Muscle layer of colon (tissue), 2 donors: Measurements from ENCODE around the gene MEIOSIN.
"Not testable (repeated sequence)": the region's sequence is repeated elsewhere in the genome, so short reads cannot be mapped to it uniquely, and the experiment has no call there.

Experiments
- H3K27ac ChIP-seq: one replicate; pipeline ENCODE4 v1.7.0; 2013; ENCODE audit warnings: low read depth, mild to moderate bottlenecking, low read length, moderate library complexity
- H3K27me3 ChIP-seq, 2 donors: one replicate each; pipeline ENCODE4 v1.7.0; 2013; ENCODE audit warnings: low read length in 2 of 2, mild to moderate bottlenecking in 2 of 2; ENCODE audit not compliant: insufficient read depth in 2 of 2, control insufficient read depth in 1 of 2
- H3K36me3 ChIP-seq: one replicate; pipeline ENCODE4 v1.7.0; 2013; ENCODE audit warnings: mild to moderate bottlenecking, low read length; ENCODE audit not compliant: insufficient read depth
- H3K4me1 ChIP-seq: one replicate; pipeline ENCODE4 v1.7.0; 2013; ENCODE audit warnings: mild to moderate bottlenecking, low read length; ENCODE audit not compliant: insufficient read depth
- H3K4me3 ChIP-seq, 2 donors: one replicate each; pipeline ENCODE4 v1.7.0; 2013; ENCODE audit warnings: low read length in 2 of 2, low read depth in 1 of 2, mild to moderate bottlenecking in 1 of 2, moderate library complexity in 1 of 2
- H3K9ac ChIP-seq: one replicate; pipeline ENCODE4 v1.7.0; 2013; ENCODE audit warnings: low read length
- H3K9me3 ChIP-seq: one replicate; pipeline ENCODE4 v1.7.0; 2013; ENCODE audit warnings: mild to moderate bottlenecking, low read length
- donor health status: abdominal sarcoma.
- donor health status: Adenocarcinoma of cecum.

The MEIOSIN gene

GRCh38 chr19:45798995-45799517, 65.8 kb downstream of the MEIOSIN start:
- Histone ChIP-seq H3K27me3 (no peaks in the 10 kb centered on the region), H3K4me3 (no peak overlapping the region)

GRCh38 chr19:45799541-45799940, 66.3 kb downstream of the MEIOSIN start:
- H3K4me1 ChIP-seq, H3K27ac ChIP-seq, H3K9me3 ChIP-seq, H3K4me3 ChIP-seq, H3K27me3 ChIP-seq, H3K36me3 ChIP-seq, H3K9ac ChIP-seq: not testable (repeated sequence)

More at GRCh38 chr19:45798995-45799517, 65.8 kb downstream of the MEIOSIN start:
- H3K4me1 ChIP-seq, result no peaks in the 10 kb centered on the region
- H3K9ac ChIP-seq, result no peak overlapping the region
- H3K27ac ChIP-seq, result no peak overlapping the region
- no peaks in the 10 kb centered on the region for H3K9me3 ChIP-seq
- no peaks in the 10 kb centered on the region for H3K36me3 ChIP-seq

- Histone ChIP-seq H3K4me3 (no peak overlapping the region), H3K9ac (no peak overlapping the region), H3K36me3 (no peaks in the 10 kb centered on the region), H3K9me3 (no peaks in the 10 kb centered on the region), H3K27me3 (no peaks in the 10 kb centered on the region), H3K4me1 (no peaks in the 10 kb centered on the region), H3K27ac (no peak overlapping the region)
Observed at GRCh38 chr19:45800070-45800553, 66.9 kb downstream of the MEIOSIN start.

- H3K9me3 ChIP-seq, result no peaks in the 10 kb centered on the region
- H3K27me3 ChIP-seq, result no peaks in the 10 kb centered on the region
- H3K36me3 ChIP-seq, result no peaks in the 10 kb centered on the region
- no peak overlapping the region for H3K27ac ChIP-seq
- no peaks in the 10 kb centered on the region for H3K4me1 ChIP-seq
- no peak overlapping the region for H3K4me3 ChIP-seq
- no peak overlapping the region for H3K9ac ChIP-seq
Observed at GRCh38 chr19:45801603-45802175, 68.5 kb downstream of the MEIOSIN start.

- Histone ChIP-seq H3K27me3 (no peaks in the 10 kb centered on the region), H3K9ac (no peak overlapping the region), H3K9me3 (no peaks in the 10 kb centered on the region), H3K27ac (no peak overlapping the region), H3K4me1 (no peaks in the 10 kb centered on the region), H3K4me3 (no peak overlapping the region), H3K36me3 (no peaks in the 10 kb centered on the region)
Observed at GRCh38 chr19:45804140-45804958, 71.1 kb downstream of the MEIOSIN start.

GRCh38 chr19:45804959-45805230, 71.7 kb downstream of the MEIOSIN start:
- H3K27me3 ChIP-seq, result no peaks in the 10 kb centered on the region
- H3K9ac ChIP-seq, result no peak overlapping the region
- H3K36me3 ChIP-seq, result no peaks in the 10 kb centered on the region
- H3K4me1 ChIP-seq, result no peaks in the 10 kb centered on the region
- H3K9me3 ChIP-seq, result no peaks in the 10 kb centered on the region
- H3K4me3 ChIP-seq, result no peak overlapping the region
- H3K27ac ChIP-seq, result no peak overlapping the region

- H3K27ac ChIP-seq, result no peak overlapping the region
Observed at GRCh38 chr19:45805719-45806118, 72.5 kb downstream of the MEIOSIN start.

GRCh38 chr19:45809643-45810159, 76.5 kb downstream of the MEIOSIN start:
- H3K27ac ChIP-seq, result no peak overlapping the region
- H3K4me3 ChIP-seq, result no peak overlapping the region
- no peaks in the 10 kb centered on the region for H3K36me3 ChIP-seq
- H3K9me3 ChIP-seq, result no peaks in the 10 kb centered on the region
- H3K27me3 ChIP-seq, result peaks cover 0 to 18% of the 10 kb centered on the region in 2 donors
- H3K9ac ChIP-seq, result no peak overlapping the region
- H3K4me1 ChIP-seq, result no peaks in the 10 kb centered on the region

More at GRCh38 chr19:45805719-45806118, 72.5 kb downstream of the MEIOSIN start:
- Histone ChIP-seq H3K4me1 (no peaks in the 10 kb centered on the region), H3K9ac (no peak overlapping the region), H3K4me3 (no peak overlapping the region), H3K36me3 (no peaks in the 10 kb centered on the region), H3K9me3 (no peaks in the 10 kb centered on the region), H3K27me3 (no peaks in the 10 kb centered on the region)

GRCh38 chr19:45812297-45812696, 79.1 kb downstream of the MEIOSIN start:
- Histone ChIP-seq H3K36me3 (no peaks in the 10 kb centered on the region), H3K4me1 (no peaks in the 10 kb centered on the region), H3K4me3 (no peak overlapping the region), H3K9me3 (no peaks in the 10 kb centered on the region), H3K27me3 (peaks cover 0 to 39% of the 10 kb centered on the region in 2 donors), H3K27ac (no peak overlapping the region), H3K9ac (no peak overlapping the region)
